KOPT-K1 (cell line): ENCODE results near the gene SLC39A11.
"Not testable (repeated sequence)": the region's sequence is repeated elsewhere in the genome, so short reads cannot be mapped to it uniquely, and the experiment has no call there.

Experiments used
- H3K27ac ChIP-seq: fragments of 200-600 bp; sonication (generic); 2 replicates; pipeline ENCODE4 v1.5.1; 2016; ENCODE audit warnings: antibody characterized with exemption, mild to moderate bottlenecking, low read depth, low read length; ENCODE audit not compliant: poor library complexity, severe bottlenecking
- H3K36me3 ChIP-seq: fragments of 200-600 bp; sonication (generic); 2 replicates; pipeline ENCODE4 v1.5.1; 2017; ENCODE audit warnings: antibody characterized with exemption, mild to moderate bottlenecking, low read length, moderate library complexity; ENCODE audit not compliant: insufficient read depth
- H3K9me3 ChIP-seq: fragments of 200-600 bp; sonication (generic); 2 replicates; pipeline ENCODE4 v1.5.1; 2017; ENCODE audit warnings: antibody characterized with exemption, low read length, mild to moderate bottlenecking; ENCODE audit not compliant: insufficient read depth, poor library complexity, severe bottlenecking

SLC39A11 gene

DNA sequence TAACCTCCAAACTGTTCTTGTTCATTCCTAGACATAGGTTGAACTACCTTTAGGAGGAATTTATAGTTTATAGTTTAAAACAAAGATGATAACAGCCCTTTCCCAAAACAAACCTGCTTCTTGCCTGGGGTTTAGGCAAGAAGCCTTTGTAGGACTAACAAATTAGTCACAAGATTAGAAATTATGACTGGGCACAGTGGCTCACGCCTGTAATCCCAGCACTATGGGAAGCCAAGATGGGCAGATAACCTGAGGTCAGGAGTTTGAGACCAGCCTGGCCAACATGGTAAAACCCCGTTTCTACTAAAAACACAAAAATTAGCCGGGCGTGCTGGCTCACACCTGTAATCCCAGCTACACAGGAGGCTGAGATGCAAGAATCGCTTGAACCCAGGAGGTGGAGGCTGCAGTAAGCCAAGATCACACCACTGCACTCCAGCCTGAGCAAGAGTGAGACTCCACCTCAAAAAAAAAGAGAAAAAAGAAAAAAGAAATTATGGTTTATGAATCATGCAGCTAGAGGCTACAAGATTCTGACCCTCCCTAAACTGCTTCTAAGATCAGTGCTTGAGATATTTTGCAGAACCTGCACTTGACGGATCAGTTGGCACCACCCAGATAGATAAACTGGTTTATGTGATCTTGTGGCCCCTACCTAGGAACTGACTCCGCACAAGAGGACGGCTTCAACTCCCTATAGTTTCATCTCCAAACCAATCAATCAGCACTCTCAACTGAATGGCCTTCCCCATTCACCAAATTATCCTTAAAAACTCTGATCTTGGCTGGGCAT, 5.7 kb upstream of the SLC39A11 start:
- H3K27ac ChIP-seq, H3K36me3 ChIP-seq, H3K9me3 ChIP-seq: not testable (repeated sequence)

DNA sequence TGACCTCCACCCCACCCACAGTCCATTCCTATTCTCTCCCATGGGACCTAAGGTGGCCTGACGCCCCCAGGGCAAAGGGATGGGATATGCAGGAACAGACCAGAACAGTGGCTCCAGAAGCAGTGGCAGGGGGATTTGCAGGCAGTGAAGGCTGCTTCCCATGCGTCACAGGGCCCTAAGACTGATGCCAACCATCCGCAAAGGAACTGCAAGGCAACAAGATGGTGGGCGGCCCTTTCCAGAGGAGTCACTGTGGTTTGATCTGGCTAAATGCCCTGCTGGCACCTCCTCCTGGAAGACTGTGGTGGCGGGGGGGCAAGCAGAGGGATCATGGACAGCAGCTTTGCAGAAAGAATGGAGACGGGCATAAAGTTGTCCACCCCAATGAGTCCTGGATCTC, 4.4 kb upstream of the SLC39A11 start:
- Histone ChIP-seq H3K27ac (no peak overlapping the region), H3K9me3 (no peaks in the 10 kb centered on the region), H3K36me3 (no peaks in the 10 kb centered on the region)

DNA sequence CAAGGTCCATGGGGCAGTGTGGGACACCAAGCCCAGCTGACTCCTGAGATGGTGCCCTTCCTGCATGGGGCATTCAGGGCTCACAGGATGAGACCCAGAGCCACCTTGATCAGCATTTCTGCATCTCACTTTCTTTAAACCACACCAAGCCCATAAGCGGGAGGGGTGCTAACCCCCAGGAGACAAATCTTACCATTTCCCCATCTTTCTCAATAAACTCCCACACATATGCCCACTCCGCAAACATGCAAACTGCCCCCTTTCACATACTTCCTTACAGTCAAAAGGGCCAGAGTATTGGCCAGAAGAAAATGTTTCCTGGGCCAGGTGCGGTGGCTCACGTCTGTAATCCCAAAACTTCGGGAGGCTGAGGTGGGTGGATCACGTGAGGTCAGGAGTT, 3.7 kb upstream of the SLC39A11 start:
- Histone ChIP-seq H3K9me3 (no peaks in the 10 kb centered on the region), H3K27ac (no peak overlapping the region), H3K36me3 (no peaks in the 10 kb centered on the region)

DNA sequence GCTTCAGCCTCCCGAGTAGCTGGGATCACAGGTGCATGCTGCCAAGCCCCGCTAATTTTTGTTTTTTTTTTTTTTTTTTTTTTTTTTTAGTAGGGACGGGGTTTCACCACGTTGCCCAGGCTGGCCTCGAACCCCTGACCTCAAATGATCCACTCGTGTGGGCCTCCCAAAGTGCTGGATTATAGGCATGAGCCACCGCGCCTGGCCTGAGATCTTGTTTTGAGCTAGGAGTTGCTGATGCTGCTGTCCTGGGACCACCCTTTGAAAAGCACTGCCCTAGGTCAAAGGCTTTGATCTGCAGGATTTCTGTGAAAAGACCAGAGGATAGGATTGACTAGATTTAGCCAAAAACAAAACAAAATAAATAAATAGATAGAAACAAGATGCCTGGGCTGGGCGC, 798 bp upstream of the SLC39A11 start:
- peak overlapping the region; percentile 68 for H3K27ac ChIP-seq
- no peaks in the 10 kb centered on the region for H3K9me3 ChIP-seq
- H3K36me3 ChIP-seq, result peaks cover 5% of the 10 kb centered on the region; the same call in 1 of the 2 replicates

DNA sequence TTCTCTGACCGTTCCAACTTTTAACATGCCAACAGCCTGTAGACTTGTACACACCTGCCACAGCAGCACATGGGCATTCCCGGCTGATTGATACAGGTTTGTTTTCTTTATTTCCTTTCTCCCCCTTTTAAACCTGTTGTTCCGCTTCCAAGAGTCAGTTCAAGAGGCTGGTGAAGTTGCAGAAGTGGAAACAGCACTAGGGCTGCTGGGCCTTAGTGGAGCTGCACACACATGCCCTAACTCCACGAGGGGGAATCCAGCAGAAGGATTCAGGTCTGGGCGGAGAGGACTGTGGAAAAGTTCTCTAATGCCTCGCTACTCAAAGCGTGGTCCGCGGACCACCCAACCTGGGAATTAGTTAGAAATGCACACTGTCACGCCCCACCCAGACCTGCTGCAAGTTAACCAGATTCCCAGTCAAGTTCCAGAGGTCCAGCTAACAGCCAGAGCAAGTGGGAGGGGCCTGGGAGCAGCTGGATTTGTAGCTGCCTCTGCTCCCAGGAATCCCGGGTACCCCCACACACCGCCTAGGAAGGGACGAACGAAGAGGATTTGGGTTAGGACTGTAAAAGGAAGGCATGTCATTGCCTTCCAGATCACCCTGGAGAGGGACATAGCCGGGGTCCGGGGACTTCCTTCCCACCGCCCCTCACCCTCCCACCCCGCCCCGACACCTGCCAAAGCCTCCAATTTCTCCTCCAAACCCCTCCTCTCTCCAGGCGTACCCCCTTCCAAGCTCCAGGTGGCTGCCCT, 542 bp downstream of the SLC39A11 start:
- Histone ChIP-seq H3K9me3 (no peaks in the 10 kb centered on the region), H3K36me3 (peaks cover 17% of the 10 kb centered on the region; the same call in 1 of the 2 replicates), H3K27ac (peak overlapping the region; percentile 68)

DNA sequence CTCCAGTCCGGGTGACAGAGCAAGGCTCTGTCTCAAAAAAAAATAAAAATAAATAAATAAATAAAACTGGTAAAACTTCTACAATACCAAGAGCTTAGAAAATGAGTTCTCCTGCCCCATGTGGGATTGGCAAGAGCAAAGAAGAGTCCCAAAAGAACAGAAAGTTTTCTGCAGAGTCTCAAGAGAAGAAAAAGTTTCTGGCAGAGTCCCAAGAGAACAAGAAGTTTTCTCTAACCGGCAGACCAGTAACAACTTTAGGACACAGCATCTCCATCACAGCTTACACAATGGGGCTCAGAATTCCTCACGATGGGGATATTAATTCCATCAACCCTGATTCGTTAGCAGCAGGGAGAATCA, 1.1 kb downstream of the SLC39A11 start:
- H3K36me3 ChIP-seq, result peaks cover 21% of the 10 kb centered on the region; the same call in 1 of the 2 replicates
- peak overlapping the region; percentile 68 for H3K27ac ChIP-seq
- no peaks in the 10 kb centered on the region for H3K9me3 ChIP-seq

DNA sequence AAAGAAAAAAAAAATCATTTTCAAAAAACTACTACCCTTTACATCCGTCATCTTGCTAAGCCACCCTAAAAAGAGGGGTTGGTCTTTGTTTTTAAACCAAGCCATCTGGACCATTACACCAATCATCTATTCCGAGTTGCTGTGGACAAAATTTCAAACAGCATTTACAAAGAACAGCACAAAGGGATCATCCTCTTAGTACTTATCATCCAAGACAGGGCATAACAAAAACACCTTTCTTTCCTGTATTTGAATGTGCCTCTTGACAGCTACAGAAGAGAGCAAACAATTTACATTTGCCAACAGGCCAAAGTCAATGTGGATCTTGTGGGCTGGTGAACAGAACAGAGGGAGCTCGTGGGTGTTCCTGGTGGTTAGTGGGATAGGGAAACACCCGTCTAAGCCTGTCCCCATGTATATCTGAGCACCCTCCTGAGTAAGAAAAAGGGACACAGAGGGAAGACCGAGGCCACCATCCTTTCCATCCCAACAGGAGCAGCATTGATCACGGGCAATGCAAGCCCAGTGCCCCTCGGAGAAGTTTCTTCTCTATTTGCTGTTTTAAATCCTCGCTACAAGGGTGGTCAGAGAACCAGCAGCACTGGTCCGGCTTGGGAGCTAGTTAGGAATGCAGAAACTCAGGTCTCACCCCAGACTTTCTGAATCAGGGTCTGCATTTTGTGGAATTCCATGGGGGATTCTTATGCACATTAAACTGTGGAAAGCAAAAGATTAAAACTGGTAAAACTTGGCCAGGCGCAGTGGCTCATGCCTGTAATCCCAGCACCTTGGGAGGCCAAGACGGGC, 1.9 kb downstream of the SLC39A11 start:
- H3K36me3 ChIP-seq, result peaks cover 29% of the 10 kb centered on the region; the same call in 1 of the 2 replicates
- no peaks in the 10 kb centered on the region for H3K9me3 ChIP-seq
- no peak overlapping the region for H3K27ac ChIP-seq

DNA sequence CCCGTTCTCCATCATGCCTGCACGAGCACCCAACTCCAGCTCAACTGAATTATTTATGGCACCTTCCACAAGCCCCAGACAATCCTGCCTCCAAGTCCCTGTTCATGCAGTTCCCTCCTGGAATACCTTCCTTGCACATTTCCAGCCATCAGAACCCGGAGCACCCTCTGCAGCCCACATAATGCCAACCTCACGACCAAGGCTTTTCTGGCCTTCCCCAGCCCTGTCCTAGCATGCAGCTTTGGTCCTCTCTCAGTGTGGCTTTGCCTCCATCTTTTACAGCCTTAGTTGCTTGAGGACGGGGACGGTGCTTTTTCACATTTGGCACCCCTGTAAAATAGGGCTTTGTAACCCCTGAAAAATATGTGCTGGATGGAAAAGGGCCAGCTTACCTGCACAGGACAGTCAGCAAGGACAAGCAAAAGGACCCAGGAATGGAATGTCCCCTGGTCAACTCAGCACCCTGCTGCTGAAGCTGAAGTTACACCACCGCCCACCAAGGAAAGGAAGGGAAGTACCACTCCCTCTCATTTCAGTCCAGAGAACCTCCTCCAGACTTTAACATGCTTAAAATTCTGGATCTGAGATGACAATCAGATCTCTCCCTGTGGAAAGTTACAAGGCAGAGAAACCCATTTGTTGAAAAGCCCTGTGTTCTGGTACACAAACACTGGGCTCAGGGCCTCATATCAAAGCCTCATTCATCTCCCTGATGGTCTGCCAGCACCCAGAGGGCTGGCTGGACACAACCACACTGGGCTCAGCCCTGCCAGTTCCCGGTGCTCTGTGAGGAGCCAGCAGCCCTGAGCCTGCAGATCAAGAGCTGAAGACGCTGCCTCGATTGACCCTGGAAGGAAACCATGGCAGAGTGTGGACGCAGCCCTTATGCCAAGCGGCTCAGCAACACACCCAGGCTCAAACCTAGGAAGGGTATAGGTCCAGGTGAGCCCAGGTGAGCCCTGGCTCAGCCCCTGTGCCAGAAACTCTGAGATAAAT, 2.9 kb downstream of the SLC39A11 start:
- H3K27ac ChIP-seq, result no peak overlapping the region

DNA sequence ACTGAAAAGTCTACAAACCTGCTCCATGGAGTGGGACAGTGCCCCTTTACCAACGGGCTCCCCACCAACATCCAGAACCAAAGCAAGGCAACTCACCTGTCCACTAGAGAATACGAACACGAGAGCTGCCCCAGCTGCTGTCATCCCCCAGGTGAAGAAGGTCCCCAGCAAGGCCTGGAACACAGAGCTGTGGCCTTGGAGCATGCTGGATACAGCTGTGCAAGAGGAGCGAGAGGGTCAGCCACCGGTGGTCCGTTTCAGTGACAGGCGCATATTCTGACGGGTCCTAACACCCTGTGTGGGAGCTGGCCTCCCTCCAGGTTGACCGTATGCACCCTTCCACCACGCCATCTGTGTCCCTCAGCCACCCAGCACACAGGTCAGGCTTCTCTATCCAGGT, 3.9 kb downstream of the SLC39A11 start:
- no peak overlapping the region for H3K27ac ChIP-seq
- H3K36me3 ChIP-seq, result peaks cover 48% of the 10 kb centered on the region
- no peaks in the 10 kb centered on the region for H3K9me3 ChIP-seq

More for the DNA sequence above, 2.9 kb downstream of the SLC39A11 start:
- Histone ChIP-seq H3K36me3 (peaks cover 38% of the 10 kb centered on the region), H3K9me3 (no peaks in the 10 kb centered on the region)

DNA sequence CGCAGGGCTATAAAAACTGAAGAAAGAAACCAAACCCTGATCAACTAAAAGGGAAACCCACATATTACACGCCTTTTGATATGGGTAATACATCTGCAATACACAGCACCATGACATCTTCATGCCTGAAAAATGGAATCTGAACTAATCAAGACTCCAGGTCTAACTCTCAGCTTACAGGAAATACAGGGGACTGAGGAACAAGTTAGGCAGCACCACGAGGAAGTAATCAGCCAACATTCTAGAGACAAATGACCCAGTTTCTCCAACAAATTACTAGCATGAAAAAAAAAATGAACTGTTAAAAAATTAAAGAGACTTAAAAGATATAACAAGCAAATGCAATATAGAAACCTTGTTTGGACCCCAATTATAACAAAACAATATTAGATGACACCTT, 9.1 kb downstream of the SLC39A11 start:
- Histone ChIP-seq H3K9me3 (no peaks in the 10 kb centered on the region), H3K27ac (no peak overlapping the region), H3K36me3 (peaks cover 71% of the 10 kb centered on the region)

DNA sequence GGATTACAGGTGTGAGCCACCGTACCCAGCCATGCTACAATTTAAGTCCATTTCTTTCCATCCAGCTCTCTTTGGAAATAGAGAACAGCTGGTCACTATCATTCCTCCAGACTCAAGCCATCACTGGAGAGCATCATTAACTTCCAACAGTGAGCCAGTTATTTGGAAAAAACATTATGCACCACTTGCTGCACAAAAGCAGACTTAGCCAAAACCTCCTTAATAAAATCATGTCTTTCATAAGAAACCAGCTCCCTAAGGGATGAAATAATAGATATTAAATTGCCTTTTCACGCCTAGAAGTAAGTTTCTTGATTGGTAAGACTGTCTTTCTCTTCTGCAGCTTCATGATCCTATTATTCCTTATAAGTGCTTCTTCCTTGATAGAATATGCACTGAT, 17.9 kb downstream of the SLC39A11 start:
- no peak overlapping the region for H3K27ac ChIP-seq
- H3K36me3 ChIP-seq, result peaks cover 28% of the 10 kb centered on the region; the same call in 1 of the 2 replicates
- H3K9me3 ChIP-seq, result peaks cover 4% of the 10 kb centered on the region

DNA sequence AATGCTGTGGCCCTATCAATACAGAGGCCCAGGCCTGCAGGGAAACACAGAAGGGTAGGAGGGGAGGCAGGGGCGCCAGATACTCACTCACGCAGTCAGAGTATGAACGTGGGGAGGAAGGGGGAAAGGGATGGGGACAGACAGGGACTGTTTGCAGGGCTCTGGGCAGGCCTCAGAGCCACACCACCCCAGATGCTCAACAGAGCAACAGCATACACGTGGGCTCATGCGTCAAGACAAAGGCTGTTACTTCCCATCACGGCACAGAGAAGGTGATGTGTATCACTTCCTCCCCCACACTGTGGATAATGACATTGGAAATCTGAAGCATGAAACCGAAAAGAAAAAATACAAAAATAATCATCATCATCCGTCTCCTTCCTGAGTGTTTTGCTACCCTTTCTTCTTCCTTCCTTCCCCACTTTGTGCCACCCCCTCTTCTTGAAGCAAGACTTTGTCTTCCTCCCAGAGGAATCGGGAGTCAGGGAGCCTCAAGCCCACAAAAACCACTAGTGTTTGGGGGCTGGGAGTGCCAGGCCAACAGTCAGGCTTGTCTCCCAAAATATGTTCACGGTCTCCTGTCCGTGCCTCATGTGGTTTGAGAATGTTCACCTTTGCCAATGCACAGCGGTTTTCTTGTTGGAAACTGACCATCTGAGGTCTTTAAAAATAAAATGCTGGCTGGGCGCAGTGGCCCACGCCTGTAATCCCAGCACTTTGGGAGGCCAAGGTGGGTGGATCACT, 20.1 kb downstream of the SLC39A11 start:
- H3K27ac ChIP-seq, result no peak overlapping the region
- H3K36me3 ChIP-seq, result peaks cover 23% of the 10 kb centered on the region; the same call in 1 of the 2 replicates
- H3K9me3 ChIP-seq, result peaks cover 4% of the 10 kb centered on the region

DNA sequence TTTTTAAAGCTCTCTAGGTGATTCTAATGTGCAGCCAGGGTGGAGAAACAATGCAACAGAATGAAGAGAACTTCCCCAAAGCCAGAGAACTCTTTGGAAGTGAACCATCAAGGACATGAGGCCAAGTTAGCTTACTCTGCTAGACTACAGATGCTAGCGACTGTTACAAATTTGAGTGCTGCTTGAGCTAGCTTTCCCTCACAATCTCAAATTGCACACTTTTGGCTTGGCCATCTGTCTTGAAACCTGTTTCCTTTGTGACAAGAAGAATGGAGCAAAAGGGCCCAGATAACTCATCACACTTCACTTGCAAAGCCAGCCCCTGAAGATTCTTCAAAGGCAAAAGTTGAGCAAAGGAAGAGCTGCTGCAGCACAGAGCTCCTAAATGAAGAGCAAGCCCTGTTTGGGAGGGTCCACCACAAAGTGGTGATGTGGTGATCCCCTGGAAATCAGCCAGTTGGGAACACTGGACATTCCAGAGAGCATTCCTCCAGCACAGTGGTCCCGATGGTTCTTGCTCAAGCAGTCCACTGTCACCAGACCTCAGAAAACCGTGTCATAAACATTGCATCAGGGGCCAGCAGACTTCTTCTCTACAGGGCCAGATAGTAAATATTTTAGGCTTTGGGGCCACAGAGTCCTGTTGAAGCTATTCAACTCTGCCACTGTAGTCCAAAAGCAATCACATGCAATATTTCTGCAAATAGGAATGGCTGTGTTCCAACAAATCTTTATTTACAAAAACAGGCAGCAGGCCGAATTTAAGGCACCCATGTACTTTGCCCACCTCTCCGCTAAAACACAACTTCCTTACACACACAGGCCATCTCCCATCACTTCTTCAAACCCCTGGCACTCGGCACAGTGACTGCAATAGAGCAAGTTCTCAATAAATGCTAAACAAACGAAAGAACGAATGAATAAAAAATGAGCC, 21.2 kb downstream of the SLC39A11 start:
- Histone ChIP-seq H3K9me3 (peaks cover 4% of the 10 kb centered on the region), H3K27ac (no peak overlapping the region), H3K36me3 (peaks cover 29% of the 10 kb centered on the region; the same call in 1 of the 2 replicates)
